ENCODE measurements around the gene PRKD1.

DNA sequence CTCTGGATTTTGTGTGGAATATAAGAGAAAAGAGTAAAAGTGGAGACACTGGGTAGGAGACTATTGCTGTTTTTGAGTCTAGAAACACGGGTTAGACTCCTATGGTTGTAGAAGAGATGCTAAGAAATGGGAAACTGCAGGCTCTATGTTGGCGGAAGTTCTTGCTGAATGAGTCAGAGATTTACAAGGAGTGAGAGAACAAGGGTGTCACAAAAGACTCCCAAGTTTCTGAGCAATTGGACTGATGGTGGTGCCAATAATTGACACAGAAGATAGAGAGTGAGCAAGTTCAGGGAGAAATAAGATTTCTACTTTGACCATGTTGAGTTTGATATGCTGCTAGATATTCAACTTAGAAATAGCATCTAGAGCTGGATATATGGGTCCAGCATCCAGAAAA, 2.6 kb upstream of the PRKD1 start:
- TF ChIP-seq POLR2A (IDR thresholded peaks at IDR 0.05) (no peak), CTCF (IDR thresholded peaks at IDR 0.05) (no peak)
